ENCODE data around the gene UNC80.

GRCh38 chr2:209870067-209870466, 98.4 kb downstream of the UNC80 start:
- TF ChIP-seq CTCF (conservative IDR thresholded peaks at IDR 0.05; ENCODE audit: low read depth, low read length) (no peak), EZH2phosphoT487 (IDR thresholded peaks at IDR 0.05; ENCODE audit: borderline replicate concordance, low read length) (no peak)
